ENCODE data around the gene RHOB.
"Not testable (repeated sequence)": the region's sequence is repeated elsewhere in the genome, so short reads cannot be mapped to it uniquely, and the experiment has no call there.

RHOB gene

GRCh38 chr2:20422402-20423271, 24.2 kb upstream of the RHOB start:
- no peak for DNase-seq (ENCODE audit: low read depth in 2 of 2)

GRCh38 chr2:20423359-20423758, 23.5 kb upstream of the RHOB start:
- no peak for DNase-seq (ENCODE audit: low read depth in 2 of 2)

DNA sequence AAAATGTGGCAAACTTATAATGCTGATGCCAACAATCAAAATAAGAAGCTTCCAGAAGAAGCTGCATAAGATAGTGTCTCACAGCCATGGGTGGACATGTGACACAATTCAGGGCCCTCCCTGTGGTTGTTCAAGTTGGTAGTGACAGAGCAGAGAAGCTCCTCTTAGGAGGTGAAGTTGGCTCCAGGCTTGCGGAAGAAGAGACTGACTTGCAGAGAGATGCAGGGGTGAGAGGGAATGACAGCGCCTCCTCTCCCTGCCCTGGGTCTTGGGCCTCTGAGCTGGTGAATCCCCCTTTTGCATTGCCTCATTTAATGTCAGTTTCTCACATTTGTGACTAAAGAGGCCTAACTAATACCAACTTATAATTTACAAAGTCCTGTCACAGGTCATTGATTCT, 23.0 kb upstream of the RHOB start:
- no peak for DNase-seq (ENCODE audit: low read depth in 2 of 2)

DNA sequence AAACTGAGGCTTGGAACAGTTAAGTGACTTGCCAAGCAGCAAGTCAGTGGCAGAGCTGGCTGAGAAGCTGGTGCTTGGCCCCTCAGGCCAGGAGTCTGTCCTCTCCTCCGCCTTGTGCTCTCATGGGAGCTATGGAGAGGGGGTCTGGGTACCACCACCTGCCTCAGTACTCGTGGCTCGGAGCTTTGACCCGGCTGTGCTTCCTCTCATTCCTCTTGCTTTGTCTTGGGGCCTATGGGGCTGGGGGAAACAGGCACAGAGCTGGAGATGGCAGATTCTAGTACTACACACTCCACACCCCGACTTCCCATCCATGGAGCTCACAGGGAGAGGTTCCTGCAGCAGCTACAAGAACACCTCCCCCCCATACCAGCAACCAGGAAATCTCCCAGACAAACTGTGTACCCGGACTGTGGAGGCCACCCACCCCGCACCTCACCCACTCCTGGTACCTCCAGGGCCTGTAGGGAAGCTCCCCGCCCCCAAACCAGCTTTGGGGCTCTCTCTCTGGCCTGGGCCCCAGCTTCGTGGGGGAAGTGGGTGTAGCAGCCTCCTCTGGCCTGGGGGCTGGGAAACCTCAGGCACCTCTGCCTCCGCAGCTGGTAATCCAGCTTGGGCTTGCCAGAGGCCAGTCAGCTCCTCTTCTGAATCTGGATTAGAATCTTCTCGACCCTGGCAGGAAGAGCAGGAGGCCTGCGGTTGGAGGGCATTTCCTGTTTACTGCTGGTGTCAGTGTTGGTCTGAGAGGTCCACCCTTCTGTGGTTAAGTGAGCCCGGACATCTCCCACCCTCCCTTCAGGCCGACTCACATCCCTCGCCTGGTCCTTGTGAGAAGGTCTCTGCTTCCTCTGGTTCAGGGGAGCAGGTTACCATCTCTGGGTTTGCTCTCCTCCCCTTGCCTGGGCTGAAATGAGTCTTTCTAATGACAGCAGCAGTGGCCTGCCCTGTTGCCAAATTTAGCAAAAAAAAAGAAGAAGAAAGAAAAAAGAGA, 22.3 kb upstream of the RHOB start:
- DNase-seq (ENCODE audit: low read depth in 2 of 2): peak in 1 of 2 donors; percentile 15

- DNase-seq (ENCODE audit: low read depth in 2 of 2): no peak
These were observed 21.4 kb upstream of the RHOB start for GRCh38 chr2:20425371-20425881.

- DNase-seq (ENCODE audit: low read depth in 2 of 2): no peak
These were observed 21.0 kb upstream of the RHOB start for GRCh38 chr2:20425884-20426283.

DNA sequence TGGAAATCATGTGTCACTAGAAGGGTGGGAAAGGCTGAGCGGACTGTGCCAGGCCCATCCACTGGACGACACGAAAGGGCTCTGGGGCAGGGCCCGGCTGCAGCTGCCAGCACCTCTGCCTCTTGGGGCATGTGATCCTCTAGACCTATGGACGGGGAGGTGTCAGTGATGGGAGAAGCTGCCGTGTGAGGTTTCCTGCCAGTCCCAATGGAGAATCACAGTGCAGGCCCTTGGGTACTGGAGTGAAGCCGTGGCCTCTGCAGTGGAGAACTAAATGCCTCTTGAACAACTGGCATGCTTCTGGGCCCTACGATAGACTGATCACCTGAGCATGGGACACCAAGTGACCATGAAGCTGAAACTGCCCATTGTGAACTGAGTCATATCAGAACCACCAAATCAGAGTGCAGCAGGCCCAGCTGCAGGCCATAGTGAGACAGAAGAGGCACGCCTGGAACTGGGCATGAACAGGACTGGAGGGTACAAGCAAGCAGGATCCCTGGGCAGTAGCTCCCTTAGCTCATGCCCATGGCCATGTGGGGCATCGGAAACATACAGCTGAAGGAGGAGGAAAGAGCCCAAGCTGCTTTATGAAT, 18.8 kb upstream of the RHOB start:
- DNase-seq (ENCODE audit: low read depth in 2 of 2): no peak

- no peak for DNase-seq (ENCODE audit: low read depth in 2 of 2)
These were observed 18.0 kb upstream of the RHOB start for GRCh38 chr2:20428717-20429490.

GRCh38 chr2:20429528-20429927, 17.3 kb upstream of the RHOB start:
- no peak for DNase-seq (ENCODE audit: low read depth in 2 of 2)

DNA sequence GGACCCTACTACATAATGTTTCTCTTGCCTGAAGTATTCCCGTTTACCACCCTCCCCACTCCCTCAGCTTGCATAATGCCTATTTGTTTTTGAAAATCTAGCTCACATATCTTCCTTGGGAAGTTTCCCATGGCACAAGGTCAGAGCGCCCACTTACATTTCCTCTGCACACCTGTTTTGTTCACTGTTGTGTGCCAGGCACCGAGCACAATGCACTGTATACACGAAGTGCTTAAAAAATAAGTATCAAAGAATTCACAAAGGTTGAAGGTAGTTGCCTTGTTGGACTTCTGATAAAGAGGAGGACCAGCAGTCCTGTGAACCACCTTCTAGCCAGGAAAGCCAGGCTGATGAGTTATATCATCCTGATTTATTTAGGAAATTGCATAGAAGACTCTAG, 16.8 kb upstream of the RHOB start:
- DNase-seq (ENCODE audit: low read depth in 2 of 2): no peak

GRCh38 chr2:20430461-20431300, 16.2 kb upstream of the RHOB start:
- peak; percentile 15 to 19 for DNase-seq (ENCODE audit: low read depth in 2 of 2)

- DNase-seq (ENCODE audit: low read depth in 2 of 2): no peak
These were observed 15.6 kb upstream of the RHOB start for GRCh38 chr2:20431301-20431698.

- no peak for DNase-seq (ENCODE audit: low read depth in 2 of 2)
These were observed 15.1 kb upstream of the RHOB start for GRCh38 chr2:20431772-20432171.

GRCh38 chr2:20432714-20433113, 14.2 kb upstream of the RHOB start:
- DNase-seq (ENCODE audit: low read depth in 2 of 2): no peak

DNA sequence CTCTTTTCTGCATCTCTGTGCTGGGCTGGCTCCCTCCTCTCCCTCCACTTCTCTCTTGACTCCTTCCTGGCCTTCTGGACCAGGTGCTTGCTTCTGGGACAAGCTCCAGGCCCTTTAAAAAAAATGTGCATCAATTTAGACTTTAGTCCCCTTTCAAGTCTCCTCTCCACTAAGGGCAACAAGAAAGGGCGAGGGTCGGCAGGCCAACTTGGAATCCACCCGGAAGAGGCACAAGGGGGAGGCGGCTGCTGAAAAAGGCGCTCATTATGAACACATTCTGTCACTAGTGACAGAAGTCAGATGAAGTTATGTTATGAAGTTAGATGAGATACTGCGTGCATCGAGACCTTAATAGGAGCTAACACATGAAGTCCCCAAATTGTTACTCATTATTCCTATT, 13.6 kb upstream of the RHOB start:
- DNase-seq (ENCODE audit: low read depth in 2 of 2): no peak

GRCh38 chr2:20433946-20434553, 12.8 kb upstream of the RHOB start:
- DNase-seq (ENCODE audit: low read depth in 2 of 2): no peak

DNA sequence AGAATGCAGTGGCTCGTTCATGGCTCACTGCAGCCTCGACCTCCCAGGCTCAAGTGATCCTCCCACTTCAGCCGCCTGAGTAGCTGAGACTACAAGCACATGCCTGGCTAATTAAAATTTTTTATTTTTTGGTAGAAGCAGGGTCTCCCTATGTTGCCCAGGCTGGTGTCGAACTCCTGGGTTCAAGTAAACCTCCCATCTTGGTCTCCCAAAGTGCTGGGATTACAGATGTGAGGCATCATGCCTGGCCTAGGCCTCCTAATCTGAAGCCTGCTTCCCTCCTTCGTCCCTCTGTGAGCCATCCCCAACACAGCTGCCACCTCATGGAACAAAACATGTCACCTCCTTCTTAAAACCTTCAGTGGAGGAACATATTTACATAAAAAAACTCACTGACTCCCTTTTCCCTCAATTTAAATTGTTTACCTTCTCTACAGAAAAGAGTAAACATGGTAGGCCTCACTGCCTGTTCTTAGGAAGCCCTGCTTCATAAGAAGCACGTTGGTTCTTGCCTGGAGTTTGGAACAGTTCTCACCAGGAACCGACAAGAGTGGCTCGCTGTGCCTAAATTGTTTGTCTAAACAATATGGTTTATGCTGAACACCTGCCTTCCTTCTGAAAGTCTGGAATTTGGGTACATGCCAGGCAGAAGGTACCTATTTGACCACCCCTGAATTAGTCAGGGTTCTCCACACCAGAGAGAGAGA, 12.1 kb upstream of the RHOB start:
- no peak for DNase-seq (ENCODE audit: low read depth in 2 of 2)

GRCh38 chr2:20435456-20435855, 11.4 kb upstream of the RHOB start:
- DNase-seq (ENCODE audit: low read depth in 2 of 2): not testable (repeated sequence)

Data from stimulated activated CD8-positive, alpha-beta memory T cell treated with anti-CD3 and anti-CD28 coated beads, Interleukin-15, amount 100 ng/mL, for 48 hours (primary cell).